T-cell (primary cell): Measurements from ENCODE around the gene CFAP46. TPM values are rescaled to one million over a fixed set of nuclear protein-coding genes. Genes with fewer than 3 reads are reported as not detected.

Source experiments
- ATAC-seq, 4 experiments: fragments of 200-7000 bp in 3 of 4; fragments of 150-1000 bp in 1 of 4; cut with Tn5 transposase; replicated peaks in 1 of 4; 1 replicate in 3 of 4; 2 replicates in 1 of 4; pipeline ENCODE4 v1.10.0; 2021; ENCODE audit warnings: moderate library complexity in 3 of 4, mild to moderate bottlenecking in 2 of 4, moderate number of reproducible peaks in 1 of 4
- CTCF ChIA-PET, 2 donors: fragments of 300-600 bp; sonication (Branson Sonifier 250); formaldehyde crosslinking; loops; one replicate each; lab custom pipeline; 2022; ENCODE audit warnings: antibody characterized with exemption in 2 of 2; lab: Charles Lee
- POLR2A ChIA-PET, 2 donors: fragments of 300-600 bp; sonication (Branson Sonifier 250); formaldehyde crosslinking; loops; one replicate each; lab custom pipeline; 2022; ENCODE audit warnings: antibody characterized with exemption in 2 of 2; lab: Charles Lee
- DNase-seq, 35 experiments: peaks; one replicate each; pipeline versions ENCODE4 v3.0.0 to v3.0.0-alpha.2; 2013 to 2023
- H3K27ac ChIP-seq: one replicate; pipeline ENCODE4 v1.5.1; 2013; ENCODE audit warnings: low read length
- H3K27me3 ChIP-seq, 2 experiments: replicated peaks in 1 of 2; 1 replicate in 1 of 2; 2 replicates in 1 of 2; pipeline versions ENCODE4 v1.6.1 to v1.7.0; 2013; ENCODE audit warnings: low read length in 1 of 2, mixed read lengths in 1 of 2; ENCODE audit not compliant: control insufficient read depth in 2 of 2, insufficient read depth in 2 of 2; ENCODE audit errors: extremely low read depth in 1 of 2
- H3K36me3 ChIP-seq, 2 donors: 1 replicate in 1 of 2; 2 replicates in 1 of 2; pipeline versions ENCODE4 v1.6.1 to v1.7.0; 2013; ENCODE audit warnings: low read length in 1 of 2; ENCODE audit not compliant: control insufficient read depth in 2 of 2, insufficient read depth in 1 of 2; ENCODE audit errors: extremely low read depth in 1 of 2
- H3K4me1 ChIP-seq, 2 experiments: 1 replicate in 1 of 2; 2 replicates in 1 of 2; pipeline versions ENCODE4 v1.6.1 to v1.7.0; 2013; ENCODE audit warnings: low read length in 2 of 2, mixed read lengths in 1 of 2; ENCODE audit not compliant: insufficient read depth in 2 of 2, control insufficient read depth in 1 of 2; ENCODE audit errors: extremely low read depth in 1 of 2
- H3K4me3 ChIP-seq, 2 donors: 1 replicate in 1 of 2; 2 replicates in 1 of 2; pipeline versions ENCODE4 v1.5.1 to v1.7.0; 2013; ENCODE audit warnings: mild to moderate bottlenecking in 2 of 2, low read length in 1 of 2, moderate library complexity in 1 of 2; ENCODE audit not compliant: control insufficient read depth in 1 of 2; ENCODE audit errors: extremely low read depth in 1 of 2
- H3K9me3 ChIP-seq: 2 replicates; pipeline ENCODE4 v1.7.0; 2013
- H3K27ac Mint-ChIP-seq, 2 donors: one replicate each; pipeline ENCODE4 v1.8.0; 2020 to 2021; ENCODE audit warnings: mild to moderate bottlenecking in 2 of 2, mixed read lengths in 2 of 2
- H3K27me3 Mint-ChIP-seq, 2 donors: one replicate each; pipeline ENCODE4 v1.8.0; 2021 to 2022; ENCODE audit warnings: mixed read lengths in 2 of 2
- H3K36me3 Mint-ChIP-seq: one replicate; pipeline ENCODE4 v1.8.0; 2021; ENCODE audit warnings: mixed read lengths
- H3K4me1 Mint-ChIP-seq, 3 donors: one replicate each; pipeline ENCODE4 v1.8.0; 2020 to 2022; ENCODE audit warnings: mixed read lengths in 3 of 3, mild to moderate bottlenecking in 1 of 3
- H3K4me3 Mint-ChIP-seq, 3 donors: one replicate each; pipeline ENCODE4 v1.8.0; 2020 to 2022; ENCODE audit warnings: mild to moderate bottlenecking in 3 of 3, mixed read lengths in 3 of 3, moderate library complexity in 3 of 3
- H3K9me3 Mint-ChIP-seq, 3 donors: one replicate each; pipeline ENCODE4 v1.8.0; 2020 to 2022; ENCODE audit warnings: mixed read lengths in 3 of 3
- WGBS: methylation state at CpG from one replicate; pipeline ENCODE4 v1.1.5; 2013; ENCODE audit warnings: missing lambda C conversion rate; ENCODE audit not compliant: insufficient coverage; 5-methylcytosine and 5-hydroxymethylcytosine counted together
- total RNA-seq, 35 experiments: library from RNA in 6 of 35; stranded (reverse) in 6 of 35; fragments of 120-200 nt in 1 of 35; gene quantifications; one replicate each; pipeline versions ENCODE4 v1.2.1 to v1.2.4 and lab custom pipeline; 2013 to 2026

Gene CFAP46
- total RNA-seq, 5 donors from 2014 or later (not counting 1 experiment from before 2014, with no cell fraction given): not detected

GRCh38 chr10:132910186-132910880, 32.0 kb downstream of the CFAP46 start:
- H3K36me3 Mint-ChIP-seq: no peaks in the 10 kb centered on the region
- H3K9me3 Mint-ChIP-seq: no peaks in the 10 kb centered on the region
- H3K27me3 Mint-ChIP-seq: peaks cover 0 to 5% of the 10 kb centered on the region in 2 donors
- Histone ChIP-seq H3K36me3 (no peaks in the 10 kb centered on the region), H3K27ac (no peak overlapping the region), H3K9me3 (no peaks in the 10 kb centered on the region), H3K4me1 (no peaks in the 10 kb centered on the region), H3K4me3 (no peak overlapping the region), H3K27me3 (peaks cover 0 to 8% of the 10 kb centered on the region in 2 experiments)
- no peak overlapping the region for H3K4me3 Mint-ChIP-seq
- DNase-seq (peak in 1 of 35 experiments; percentile 1), ATAC-seq (no peak)
- no peak overlapping the region for H3K27ac Mint-ChIP-seq
- H3K4me1 Mint-ChIP-seq: peaks cover 0 to 1% (median 0%) of the 10 kb centered on the region in 3 donors
- POLR2A ChIA-PET: no interaction called here
- WGBS: 80% methylated on average over 25 of the region's 28 CpGs
- CTCF ChIA-PET: no interaction called here

- Mint-ChIP-seq H3K27me3 (peaks cover 4 to 10% of the 10 kb centered on the region in 2 donors), H3K9me3 (no peaks in the 10 kb centered on the region), H3K36me3 (no peaks in the 10 kb centered on the region), H3K27ac (no peak overlapping the region), H3K4me3 (no peak overlapping the region), H3K4me1 (peaks cover 6 to 9% (median 7%) of the 10 kb centered on the region in 3 donors)
- 87% methylated on average over 21 of the region's 21 CpGs for WGBS
- ChIA-PET CTCF (no interaction called here), POLR2A (no interaction called here)
- ATAC-seq: no peak
- Histone ChIP-seq H3K4me1 (no peaks in the 10 kb centered on the region), H3K9me3 (no peaks in the 10 kb centered on the region), H3K27me3 (peaks cover 0 to 10% of the 10 kb centered on the region in 2 experiments), H3K27ac (no peak overlapping the region), H3K36me3 (no peaks in the 10 kb centered on the region), H3K4me3 (no peak overlapping the region)
- no peak for DNase-seq
Measured at GRCh38 chr10:132909491-132910071, 32.8 kb downstream of the CFAP46 start.

GRCh38 chr10:132908621-132909295, 33.6 kb downstream of the CFAP46 start:
- H3K4me3 ChIP-seq: no peak overlapping the region
- peaks cover 4 to 10% of the 10 kb centered on the region in 2 donors for H3K27me3 Mint-ChIP-seq
- no peaks in the 10 kb centered on the region for H3K36me3 ChIP-seq
- 90% methylated on average over 30 of the region's 33 CpGs for WGBS
- H3K4me3 Mint-ChIP-seq: no peak overlapping the region
- no peak for ATAC-seq
- CTCF ChIA-PET: no interaction called here
- H3K4me1 ChIP-seq: no peaks in the 10 kb centered on the region
- no peaks in the 10 kb centered on the region for H3K9me3 ChIP-seq
- H3K36me3 Mint-ChIP-seq: no peaks in the 10 kb centered on the region
- peaks cover 0 to 15% of the 10 kb centered on the region in 2 experiments for H3K27me3 ChIP-seq
- no peaks in the 10 kb centered on the region for H3K9me3 Mint-ChIP-seq
- no peak overlapping the region for H3K27ac ChIP-seq
- peaks cover 7 to 10% (median 9%) of the 10 kb centered on the region in 3 donors for H3K4me1 Mint-ChIP-seq
- H3K27ac Mint-ChIP-seq: no peak overlapping the region
- peak in 1 of 35 experiments; percentile 3 for DNase-seq
- POLR2A ChIA-PET: no interaction called here

GRCh38 chr10:132907821-132908620, 34.3 kb downstream of the CFAP46 start:
- DNase-seq: peak in 1 of 35 experiments; percentile 3
- H3K9me3 ChIP-seq: no peaks in the 10 kb centered on the region
- no peak overlapping the region for H3K4me3 ChIP-seq
- no peaks in the 10 kb centered on the region for H3K4me1 ChIP-seq
- WGBS: 66% methylated on average over 38 of the region's 41 CpGs
- H3K36me3 ChIP-seq: no peaks in the 10 kb centered on the region
- Mint-ChIP-seq H3K4me3 (no peak overlapping the region), H3K27ac (no peak overlapping the region), H3K27me3 (peaks cover 4 to 10% of the 10 kb centered on the region in 2 donors), H3K9me3 (no peaks in the 10 kb centered on the region), H3K36me3 (no peaks in the 10 kb centered on the region), H3K4me1 (peaks cover 7 to 10% (median 9%) of the 10 kb centered on the region in 3 donors)
- ChIA-PET POLR2A (no interaction called here), CTCF (no interaction called here)
- no peak overlapping the region for H3K27ac ChIP-seq
- ATAC-seq: no peak
- H3K27me3 ChIP-seq: peaks cover 0 to 15% of the 10 kb centered on the region in 2 experiments

GRCh38 chr10:132906836-132907235, 35.5 kb downstream of the CFAP46 start:
- no peaks in the 10 kb centered on the region for H3K9me3 ChIP-seq
- Mint-ChIP-seq H3K27ac (no peak overlapping the region), H3K4me3 (no peak overlapping the region), H3K27me3 (peaks cover 4 to 14% of the 10 kb centered on the region in 2 donors), H3K36me3 (no peaks in the 10 kb centered on the region), H3K4me1 (peaks cover 7 to 10% (median 9%) of the 10 kb centered on the region in 3 donors), H3K9me3 (no peaks in the 10 kb centered on the region)
- no peak overlapping the region for H3K27ac ChIP-seq
- 92% methylated on average over 13 of the region's 19 CpGs for WGBS
- ChIA-PET CTCF (no interaction called here), POLR2A (no interaction called here)
- DNase-seq (no peak), ATAC-seq (no peak)
- no peaks in the 10 kb centered on the region for H3K36me3 ChIP-seq
- peaks cover 0 to 15% of the 10 kb centered on the region in 2 experiments for H3K27me3 ChIP-seq
- no peaks in the 10 kb centered on the region for H3K4me1 ChIP-seq
- H3K4me3 ChIP-seq: no peak overlapping the region

GRCh38 chr10:132906106-132906505, 36.3 kb downstream of the CFAP46 start:
- peaks cover 7 to 10% (median 9%) of the 10 kb centered on the region in 3 donors for H3K4me1 Mint-ChIP-seq
- H3K27me3 Mint-ChIP-seq: peaks cover 4 to 15% of the 10 kb centered on the region in 2 donors
- ChIA-PET POLR2A (no interaction called here), CTCF (no interaction called here)
- H3K27ac ChIP-seq: no peak overlapping the region
- H3K36me3 Mint-ChIP-seq: no peaks in the 10 kb centered on the region
- H3K36me3 ChIP-seq: no peaks in the 10 kb centered on the region
- 87% methylated on average over 8 of the region's 15 CpGs for WGBS
- no peak overlapping the region for H3K4me3 Mint-ChIP-seq
- H3K9me3 ChIP-seq: no peaks in the 10 kb centered on the region
- no peak overlapping the region for H3K27ac Mint-ChIP-seq
- no peak overlapping the region for H3K4me3 ChIP-seq
- DNase-seq: peak in 1 of 35 experiments; percentile 3
- ATAC-seq: no peak
- H3K9me3 Mint-ChIP-seq: peaks cover 0 to 3% (median 3%) of the 10 kb centered on the region in 3 donors
- no peaks in the 10 kb centered on the region for H3K4me1 ChIP-seq
- H3K27me3 ChIP-seq: peaks cover 0 to 15% of the 10 kb centered on the region in 2 experiments
